ENCODE results near the gene FXYD3.

The FXYD3 gene, protein sequence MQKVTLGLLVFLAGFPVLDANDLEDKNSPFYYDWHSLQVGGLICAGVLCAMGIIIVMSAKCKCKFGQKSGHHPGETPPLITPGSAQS

GRCh38 chr19:35115177-35115951, at the start of gene FXYD3:
Gene FXYD3, plus strand, starts transcription at chr19:35115823. Its CDS starts 3,554 bp downstream, at chr19:35119377.
- TF ChIP-seq ZFX (IDR thresholded peaks at IDR 0.05; ENCODE audit: borderline replicate concordance) (no peak), CTCF (IDR thresholded peaks at IDR 0.05) (no peak)
- H3K27ac ChIP-seq, result peak within 1 kb of the TSS; percentile 91

DNA sequence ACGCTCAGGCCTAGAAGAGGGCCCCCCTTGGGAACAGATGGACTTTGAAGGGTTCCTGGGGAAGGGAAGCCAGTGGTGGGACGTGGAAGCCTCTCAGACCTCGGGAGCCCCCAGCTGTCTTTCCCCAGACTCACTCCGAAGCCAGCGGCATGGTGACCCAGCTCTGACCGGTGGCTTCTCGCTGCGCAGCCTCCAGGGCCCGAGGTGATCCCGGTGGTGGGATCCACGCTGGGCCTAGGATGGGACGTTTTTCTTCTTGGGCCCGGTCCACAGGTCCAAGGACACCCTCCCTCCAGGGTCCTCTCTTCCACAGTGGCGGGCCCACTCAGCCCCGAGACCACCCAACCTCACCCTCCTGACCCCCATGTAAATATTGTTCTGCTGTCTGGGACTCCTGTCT, 49.5 kb upstream of the FXYD3 start:
- TF ChIP-seq ZFX (IDR thresholded peaks at IDR 0.05; ENCODE audit: borderline replicate concordance) (no peak), CTCF (IDR thresholded peaks at IDR 0.05) (no peak)
- H3K27ac ChIP-seq, result no peak overlapping the region

- no peak overlapping the region for H3K27ac ChIP-seq
- peak; percentile 80 for TF ChIP-seq CTCF (IDR thresholded peaks at IDR 0.05)
- TF ChIP-seq ZFX (IDR thresholded peaks at IDR 0.05; ENCODE audit: borderline replicate concordance), result no peak
These were observed 48.7 kb upstream of the FXYD3 start for GRCh38 chr19:35066691-35067563.

DNA sequence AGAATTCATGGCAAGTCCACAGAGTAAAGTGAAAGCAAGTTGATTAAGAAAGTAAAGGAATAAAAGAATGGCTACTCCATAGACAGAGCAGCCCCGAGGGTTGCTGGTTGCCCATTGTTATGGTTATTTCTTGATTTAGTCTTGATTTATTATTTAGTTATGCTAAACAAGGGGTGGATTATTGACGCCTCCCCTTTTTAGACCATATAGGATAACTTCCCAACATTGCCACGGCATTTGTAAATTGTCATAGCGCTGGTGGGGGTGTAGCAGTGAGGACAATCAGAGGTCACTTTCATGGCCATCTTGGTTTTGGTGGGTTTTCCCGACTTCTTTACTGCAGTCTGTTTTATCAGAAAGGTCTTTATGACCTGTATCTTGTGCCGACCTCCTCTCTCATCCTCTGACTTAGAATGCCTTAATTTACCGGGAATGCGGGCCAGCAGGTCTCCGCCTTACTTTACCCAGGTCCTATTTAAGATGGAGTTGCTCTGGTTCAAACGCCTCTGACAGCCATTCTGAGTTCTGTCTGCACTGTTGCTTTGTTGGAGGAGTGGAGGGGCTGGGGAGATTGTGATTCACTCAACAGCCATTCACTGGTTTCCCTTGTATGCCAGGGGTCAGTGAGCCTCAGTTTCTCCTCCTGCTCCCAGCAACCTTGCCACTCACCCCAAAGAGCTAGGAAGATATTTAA, 46.5 kb upstream of the FXYD3 start:
- no peak for TF ChIP-seq CTCF (IDR thresholded peaks at IDR 0.05)
- no peak for TF ChIP-seq ZFX (IDR thresholded peaks at IDR 0.05; ENCODE audit: borderline replicate concordance)
- peak overlapping the region; percentile 41; the same call in 1 of the 2 replicates for H3K27ac ChIP-seq

- no peak overlapping the region for H3K27ac ChIP-seq
- no peak for TF ChIP-seq ZFX (IDR thresholded peaks at IDR 0.05; ENCODE audit: borderline replicate concordance)
- no peak for TF ChIP-seq CTCF (IDR thresholded peaks at IDR 0.05)
These were observed 45.9 kb upstream of the FXYD3 start for GRCh38 chr19:35069696-35070095.

GRCh38 chr19:35070471-35070870, 45.2 kb upstream of the FXYD3 start:
- no peak overlapping the region for H3K27ac ChIP-seq
- TF ChIP-seq CTCF (IDR thresholded peaks at IDR 0.05) (no peak), ZFX (IDR thresholded peaks at IDR 0.05; ENCODE audit: borderline replicate concordance) (no peak)
